Fibroblast of mammary gland (primary cell): ENCODE results near the gene EXOC6B.

Source experiments
- DNase-seq: peaks from one replicate; pipeline ENCODE4 v3.0.0-alpha.2; 2010; ENCODE audit warnings: low read depth
- H3K4me3 ChIP-seq: 2 replicates; pipeline ENCODE4 v1.5.1; 2011; ENCODE audit warnings: low read depth, mild to moderate bottlenecking, low read length, moderate library complexity; ENCODE audit not compliant: control insufficient read depth
- CTCF ChIP-seq: conservative IDR thresholded peaks from 2 replicates; pipeline ENCODE4 v1.5.1; 2011; ENCODE audit warnings: low read depth, low read length, inconsistent platforms; ENCODE audit not compliant: control insufficient read depth, insufficient read depth

Gene EXOC6B

GRCh38 chr2:72326759-72327158, 499.1 kb downstream of the EXOC6B start:
- H3K4me3 ChIP-seq, result no peak overlapping the region
- peak; percentile 8 for DNase-seq
- TF ChIP-seq CTCF, result no peak

GRCh38 chr2:72325592-72326422, 500.0 kb downstream of the EXOC6B start:
- peak; percentile 21 for DNase-seq
- TF ChIP-seq CTCF, result peak; percentile 74
- no peak overlapping the region for H3K4me3 ChIP-seq

- H3K4me3 ChIP-seq, result no peak overlapping the region
- no peak for TF ChIP-seq CTCF
- no peak for DNase-seq
Observed at GRCh38 chr2:72316774-72317173, 509.1 kb downstream of the EXOC6B start.

GRCh38 chr2:72300147-72300684, 525.6 kb downstream of the EXOC6B start:
- no peak for TF ChIP-seq CTCF
- H3K4me3 ChIP-seq, result no peak overlapping the region
- no peak for DNase-seq

- DNase-seq, result peak; percentile 37
- no peak overlapping the region for H3K4me3 ChIP-seq
- no peak for TF ChIP-seq CTCF
Observed at GRCh38 chr2:72293620-72294019, 532.2 kb downstream of the EXOC6B start.

GRCh38 chr2:72292433-72292832, 533.4 kb downstream of the EXOC6B start:
- no peak overlapping the region for H3K4me3 ChIP-seq
- TF ChIP-seq CTCF, result no peak
- no peak for DNase-seq
